ENCODE data around the gene GDPD4. TPM values are rescaled to one million over a fixed set of nuclear protein-coding genes. Genes with fewer than 3 reads are reported as not detected.

The GDPD4 gene
- total RNA-seq, 1 donor, result not detected

- H3K4me3 ChIP-seq (ENCODE audit: low read depth, low read length), result no peak overlapping the region
- no peak for TF ChIP-seq CTCF (IDR thresholded peaks at IDR 0.05; ENCODE audit: insufficient read depth, low read length)
- no peak for DNase-seq (ENCODE audit: low read depth)
Observed at GRCh38 chr11:77231800-77232199, 69.7 kb downstream of the GDPD4 start.

- no peak overlapping the region for H3K4me3 ChIP-seq (ENCODE audit: low read depth, low read length)
- TF ChIP-seq CTCF (IDR thresholded peaks at IDR 0.05; ENCODE audit: insufficient read depth, low read length), result no peak
- no peak for DNase-seq (ENCODE audit: low read depth)
Observed at GRCh38 chr11:77230878-77231605, 70.4 kb downstream of the GDPD4 start.

GRCh38 chr11:77223797-77224196 is 77.7 kb downstream of the GDPD4 start:
- no peak for TF ChIP-seq CTCF (IDR thresholded peaks at IDR 0.05; ENCODE audit: insufficient read depth, low read length)
- DNase-seq (ENCODE audit: low read depth), result no peak
- H3K4me3 ChIP-seq (ENCODE audit: low read depth, low read length), result no peak overlapping the region

GRCh38 chr11:77217156-77217555 is 84.3 kb downstream of the GDPD4 start:
- DNase-seq (ENCODE audit: low read depth), result no peak
- no peak overlapping the region for H3K4me3 ChIP-seq (ENCODE audit: low read depth, low read length)
- no peak for TF ChIP-seq CTCF (IDR thresholded peaks at IDR 0.05; ENCODE audit: insufficient read depth, low read length)

GRCh38 chr11:77215106-77215505 is 86.4 kb downstream of the GDPD4 start:
- H3K4me3 ChIP-seq (ENCODE audit: low read depth, low read length), result no peak overlapping the region
- DNase-seq (ENCODE audit: low read depth), result no peak
- no peak for TF ChIP-seq CTCF (IDR thresholded peaks at IDR 0.05; ENCODE audit: insufficient read depth, low read length)

- no peak for DNase-seq (ENCODE audit: low read depth)
- TF ChIP-seq CTCF (IDR thresholded peaks at IDR 0.05; ENCODE audit: insufficient read depth, low read length), result no peak
Observed at GRCh38 chr11:77214557-77214956, 86.9 kb downstream of the GDPD4 start.

More at GRCh38 chr11:77214557-77214956, 86.9 kb downstream of the GDPD4 start:
- no peak overlapping the region for H3K4me3 ChIP-seq (ENCODE audit: low read depth, low read length)

Data from fibroblast of the aortic adventitia (primary cell).